ENCODE results near the gene EXOG. TPM values are rescaled to one million over a fixed set of nuclear protein-coding genes. Genes with fewer than 3 reads are reported as not detected.

The EXOG gene
- total RNA-seq, 4 donors from 2014 or later, result 0.34 to 3.9 (median 3.1) TPM

- intact Hi-C loops (cut with DNase I; ENCODE audit: low total_unique reads), result no loop called here
- H3K4me3 ChIP-seq (ENCODE audit: low read depth, poor library complexity, severe bottlenecking), result peak overlapping the region; percentile 62
- TF ChIP-seq POLR2A (IDR thresholded peaks at IDR 0.05), result no peak
- TF ChIP-seq CTCF (IDR thresholded peaks at IDR 0.05), result no peak
- WGBS, 2 donors, result 1 to 2% methylated on average over 32 to 64 of the region's 78 CpGs
- DNase-seq (ENCODE audit: low spot score in 2 of 2), result peak in 1 of 2 donors; percentile 92
Observed at GRCh38 chr3:38454178-38454883, 41.8 kb upstream of the EXOG start.

- intact Hi-C loops (cut with DNase I; ENCODE audit: low total_unique reads), result no loop called here
- peak overlapping the region; percentile 62 for H3K4me3 ChIP-seq (ENCODE audit: low read depth, poor library complexity, severe bottlenecking)
- DNase-seq (ENCODE audit: low spot score in 2 of 2), result peak; percentile 59 to 94
- WGBS, 2 donors, result 0% methylated on average over 34 to 56 of the region's 72 CpGs
- no peak for TF ChIP-seq CTCF (IDR thresholded peaks at IDR 0.05)
- TF ChIP-seq POLR2A (IDR thresholded peaks at IDR 0.05), result no peak
Observed at GRCh38 chr3:38454884-38455638, 41.1 kb upstream of the EXOG start.

- WGBS, 2 donors, result 15 to 29% methylated on average over 10 of the region's 15 CpGs
- no peak for TF ChIP-seq POLR2A (IDR thresholded peaks at IDR 0.05)
- no peak for TF ChIP-seq CTCF (IDR thresholded peaks at IDR 0.05)
- no peak for DNase-seq (ENCODE audit: low spot score in 2 of 2)
- intact Hi-C loops (cut with DNase I; ENCODE audit: low total_unique reads), result no loop called here
- peak overlapping the region; percentile 62 for H3K4me3 ChIP-seq (ENCODE audit: low read depth, poor library complexity, severe bottlenecking)
Observed at GRCh38 chr3:38455639-38456430, 40.3 kb upstream of the EXOG start.

- intact Hi-C loops (cut with DNase I; ENCODE audit: low total_unique reads), result no loop called here
- 80 to 90% methylated on average over 9 of the region's 9 CpGs for whole genome bisulfite sequencing, 2 donors
- no peak overlapping the region for H3K4me3 ChIP-seq (ENCODE audit: low read depth, poor library complexity, severe bottlenecking)
- DNase-seq (ENCODE audit: low spot score in 2 of 2), result no peak
- no peak for TF ChIP-seq POLR2A (IDR thresholded peaks at IDR 0.05)
- TF ChIP-seq CTCF (IDR thresholded peaks at IDR 0.05), result no peak
Observed at GRCh38 chr3:38457111-38458003, 38.8 kb upstream of the EXOG start.

All from lower leg skin (tissue), 4 donors.